AG08395 (cell line): Measurements from ENCODE around the gene MAG.

Experiments
- DNase-seq: peaks from one replicate; pipeline ENCODE4 v3.0.0; 2012; ENCODE audit warnings: mixed read lengths, low spot score

MAG gene, protein sequence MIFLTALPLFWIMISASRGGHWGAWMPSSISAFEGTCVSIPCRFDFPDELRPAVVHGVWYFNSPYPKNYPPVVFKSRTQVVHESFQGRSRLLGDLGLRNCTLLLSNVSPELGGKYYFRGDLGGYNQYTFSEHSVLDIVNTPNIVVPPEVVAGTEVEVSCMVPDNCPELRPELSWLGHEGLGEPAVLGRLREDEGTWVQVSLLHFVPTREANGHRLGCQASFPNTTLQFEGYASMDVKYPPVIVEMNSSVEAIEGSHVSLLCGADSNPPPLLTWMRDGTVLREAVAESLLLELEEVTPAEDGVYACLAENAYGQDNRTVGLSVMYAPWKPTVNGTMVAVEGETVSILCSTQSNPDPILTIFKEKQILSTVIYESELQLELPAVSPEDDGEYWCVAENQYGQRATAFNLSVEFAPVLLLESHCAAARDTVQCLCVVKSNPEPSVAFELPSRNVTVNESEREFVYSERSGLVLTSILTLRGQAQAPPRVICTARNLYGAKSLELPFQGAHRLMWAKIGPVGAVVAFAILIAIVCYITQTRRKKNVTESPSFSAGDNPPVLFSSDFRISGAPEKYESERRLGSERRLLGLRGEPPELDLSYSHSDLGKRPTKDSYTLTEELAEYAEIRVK

DNA sequence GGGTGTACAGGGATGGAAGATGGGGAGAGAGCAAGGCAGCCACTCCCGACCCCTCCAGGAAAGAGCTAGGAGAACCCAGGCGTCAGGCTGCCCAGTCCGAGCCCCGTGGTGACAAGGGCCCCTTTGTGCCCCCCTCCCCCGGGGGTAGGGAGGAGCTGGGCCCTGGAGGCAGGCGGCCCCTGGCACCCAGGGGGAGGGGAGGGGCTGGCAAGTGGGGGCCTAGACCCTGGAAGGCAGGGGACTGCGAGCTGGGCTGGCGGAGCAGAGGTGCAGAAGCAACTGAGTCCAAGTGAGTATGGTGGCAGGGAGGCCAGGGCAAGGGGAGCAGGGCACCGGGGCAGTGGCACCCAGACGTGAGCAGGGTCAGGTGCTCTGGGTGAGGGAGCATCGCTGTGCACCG is at the start of gene MAG:
TSS of gene MAG (plus strand) at position 246 of the 400 bp plus-strand sequence. CDS start 3,248 bp downstream, outside the sequence.
- DNase-seq = no peak

DNA sequence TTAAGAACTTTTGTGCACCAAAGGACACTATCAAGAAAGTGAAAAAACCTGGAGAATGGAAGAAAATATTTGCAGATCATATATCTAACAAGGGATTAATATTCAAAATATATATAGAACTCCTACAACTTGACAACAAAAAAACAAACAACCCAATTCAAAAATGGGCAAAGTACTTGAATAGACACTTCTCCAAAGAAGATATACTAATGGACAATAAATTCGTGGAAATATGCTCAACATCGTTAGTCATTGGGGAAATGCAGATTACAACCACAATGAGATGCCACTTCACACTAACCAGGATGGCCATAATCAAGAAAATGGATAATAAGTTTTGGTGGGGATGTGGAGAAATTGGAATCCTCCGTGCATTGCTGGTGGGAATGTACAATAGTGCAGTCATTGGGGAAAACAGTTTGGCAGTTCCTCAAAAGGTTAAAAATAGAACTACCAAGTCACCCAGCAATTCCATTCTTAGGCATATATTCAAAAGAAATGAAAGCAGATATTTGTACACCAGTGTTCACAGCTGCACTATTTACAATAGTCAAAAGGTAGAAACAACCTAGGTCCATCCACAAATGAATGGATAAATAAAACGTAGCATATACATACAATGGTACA is 45.4 kb upstream of the MAG start:
- DNase-seq = no peak

DNA sequence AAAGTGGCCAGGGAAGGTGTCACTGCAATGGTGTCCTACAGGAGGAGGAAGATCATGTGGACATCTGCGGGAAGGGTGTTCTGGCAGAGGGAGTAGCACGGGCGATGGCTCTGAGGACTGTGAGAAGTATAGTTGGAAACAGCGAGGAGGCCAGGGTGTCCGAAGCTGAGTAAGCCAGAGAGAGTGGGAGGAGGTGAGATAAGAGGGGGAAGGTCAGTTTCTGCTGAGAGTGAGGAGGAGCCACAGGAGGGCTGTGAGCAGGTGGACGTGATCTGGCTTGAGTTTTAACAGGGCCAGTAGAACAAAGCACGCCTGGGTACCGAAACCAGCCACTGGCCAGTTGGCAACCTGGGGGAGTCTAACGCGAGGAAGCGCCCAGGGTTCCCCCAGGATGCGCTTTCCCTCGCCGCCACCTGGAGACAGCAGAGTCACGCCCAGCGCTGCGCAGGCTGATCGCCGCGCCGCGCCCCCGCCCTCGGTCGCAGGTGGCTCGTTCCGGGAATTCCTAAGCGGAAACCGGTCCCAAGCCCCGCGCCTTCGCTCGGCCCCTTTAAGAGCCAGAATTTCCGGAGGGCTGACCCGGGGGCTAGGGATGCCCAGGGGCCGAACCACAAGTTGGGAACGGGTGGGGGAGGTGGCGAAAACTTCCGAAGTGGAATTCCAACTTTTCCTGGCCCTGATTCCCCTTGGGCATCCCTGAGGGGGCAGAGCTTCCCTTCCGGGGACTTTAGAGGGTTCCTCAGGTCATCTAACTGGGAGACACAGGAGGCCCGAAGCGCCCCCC is 44.2 kb upstream of the MAG start:
- DNase-seq = no peak

DNA sequence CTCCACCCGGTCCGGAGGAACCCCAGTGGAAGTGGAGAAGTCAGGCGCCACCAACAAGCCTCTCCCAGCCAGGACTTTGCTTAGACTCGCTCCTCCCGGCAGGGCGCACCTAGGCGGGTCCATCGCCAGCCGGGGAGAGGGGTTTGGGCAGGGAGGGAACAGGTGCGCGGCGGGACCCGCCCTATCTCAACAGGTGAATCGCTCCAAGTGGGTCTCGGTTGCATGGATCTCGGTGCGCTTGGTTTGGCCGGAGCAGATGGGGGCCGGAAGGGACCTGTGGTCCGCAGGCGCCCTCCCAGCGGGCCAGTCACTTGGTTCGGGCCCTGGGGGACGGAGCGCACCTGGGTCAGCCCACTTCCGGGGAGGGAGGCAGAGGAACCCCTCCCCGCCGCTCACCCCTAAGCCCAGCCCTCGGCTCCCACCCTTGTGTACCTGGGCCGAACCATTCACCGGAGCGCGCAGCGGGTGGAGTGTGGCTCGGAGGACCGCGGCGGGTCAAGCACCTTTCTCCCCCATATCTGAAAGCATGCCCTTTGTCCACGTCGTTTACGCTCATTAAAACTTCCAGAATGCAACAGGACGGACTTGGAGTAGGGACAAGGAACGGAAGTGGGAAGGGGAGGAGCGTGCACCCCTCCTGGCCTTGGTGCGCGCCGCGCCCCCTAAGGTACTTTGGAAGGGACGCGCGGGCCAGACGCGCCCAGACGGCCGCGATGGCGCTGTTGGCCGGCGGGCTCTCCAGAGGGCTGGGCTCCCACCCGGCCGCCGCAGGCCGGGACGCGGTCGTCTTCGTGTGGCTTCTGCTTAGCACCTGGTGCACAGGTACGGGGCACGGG is 43.4 kb upstream of the MAG start, which contains the start of gene LSR:
TSS of gene LSR (plus strand) at position 693 of the 836 bp plus-strand sequence. CDS start at position 714, 21 bp downstream.
- no peak for DNase-seq

DNA sequence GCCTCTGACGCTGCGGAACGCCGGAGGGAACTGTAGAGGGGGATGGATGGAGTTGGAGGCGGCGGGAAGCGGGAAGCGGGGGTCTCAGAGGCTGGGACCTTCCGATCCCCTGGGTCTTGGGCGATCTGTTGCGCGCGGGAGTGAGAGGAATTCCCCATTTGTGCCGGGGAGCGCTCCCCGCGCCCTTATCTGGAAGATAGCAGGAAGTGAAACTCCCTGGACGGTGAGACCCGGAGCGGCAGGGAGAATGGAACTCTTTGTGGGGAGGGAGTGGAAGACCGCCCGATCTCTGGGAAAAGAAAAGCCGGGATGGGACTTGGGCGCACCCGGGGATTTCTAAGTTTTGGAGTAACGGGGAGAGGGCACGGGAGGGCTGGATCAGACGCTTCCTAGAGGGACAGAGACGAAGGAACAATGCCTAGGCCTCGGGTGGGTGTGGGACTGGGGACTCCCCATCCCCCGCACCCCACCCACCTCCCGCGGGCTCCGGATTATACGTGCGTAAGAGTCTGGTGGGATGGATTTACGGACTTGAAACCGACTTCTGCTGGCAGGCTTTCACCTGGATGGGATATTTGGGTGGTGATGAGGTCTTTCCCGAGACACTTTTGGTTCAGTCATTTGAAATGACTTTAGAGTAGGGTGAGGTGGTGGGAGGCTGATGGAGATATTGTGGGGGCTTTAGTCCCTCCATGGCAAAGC is 42.7 kb upstream of the MAG start:
- DNase-seq = no peak

DNA sequence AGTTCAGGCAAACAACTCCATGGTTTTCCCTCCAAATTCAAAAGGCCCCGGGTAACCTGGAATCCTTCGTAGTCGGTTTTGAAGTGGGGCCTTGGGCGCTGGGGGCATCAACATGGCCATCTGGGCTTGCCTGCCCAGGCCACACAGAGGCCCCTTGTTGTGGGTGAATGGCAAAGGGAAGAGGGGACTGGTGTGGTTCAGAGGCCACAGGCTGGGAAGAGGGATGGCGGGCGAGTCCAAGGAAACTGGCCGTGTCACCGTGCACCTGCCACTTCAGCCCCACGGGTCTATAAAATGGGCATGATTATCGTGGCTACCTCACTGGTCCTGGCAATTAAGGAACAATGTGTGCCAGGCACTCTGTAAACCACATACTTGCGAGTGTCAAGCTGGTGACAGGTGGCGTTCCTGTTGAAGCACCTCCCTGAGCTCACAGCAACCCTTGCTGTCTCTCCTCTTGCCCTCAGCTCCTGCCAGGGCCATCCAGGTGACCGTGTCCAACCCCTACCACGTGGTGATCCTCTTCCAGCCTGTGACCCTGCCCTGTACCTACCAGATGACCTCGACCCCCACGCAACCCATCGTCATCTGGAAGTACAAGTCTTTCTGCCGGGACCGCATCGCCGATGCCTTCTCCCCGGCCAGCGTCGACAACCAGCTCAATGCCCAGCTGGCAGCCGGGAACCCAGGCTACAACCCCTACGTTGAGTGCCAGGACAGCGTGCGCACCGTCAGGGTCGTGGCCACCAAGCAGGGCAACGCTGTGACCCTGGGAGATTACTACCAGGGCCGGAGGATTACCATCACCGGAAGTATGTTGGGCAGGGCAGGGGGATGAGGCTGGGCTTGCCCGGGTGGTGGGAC is 41.9 kb upstream of the MAG start:
- DNase-seq = no peak

DNA sequence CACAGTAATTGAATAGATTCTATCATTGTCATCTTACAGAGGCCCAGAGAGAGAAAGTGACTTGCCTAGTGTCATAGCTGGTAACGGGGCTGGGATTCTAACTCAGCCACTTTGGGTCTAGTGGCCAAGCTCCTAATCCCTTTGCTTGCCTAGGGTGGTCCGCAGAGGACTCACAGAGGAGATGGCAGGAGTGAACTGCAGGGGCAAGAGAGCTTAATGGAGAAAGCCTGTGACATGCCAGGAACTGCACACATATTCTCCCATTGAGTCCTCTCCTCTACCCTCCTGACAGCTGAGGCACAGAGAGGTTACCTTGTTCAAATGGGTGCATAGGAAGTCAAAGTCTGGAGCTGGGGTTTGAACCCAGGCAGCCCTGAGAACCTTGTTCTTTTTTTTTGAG is 40.5 kb upstream of the MAG start:
- DNase-seq = no peak

DNA sequence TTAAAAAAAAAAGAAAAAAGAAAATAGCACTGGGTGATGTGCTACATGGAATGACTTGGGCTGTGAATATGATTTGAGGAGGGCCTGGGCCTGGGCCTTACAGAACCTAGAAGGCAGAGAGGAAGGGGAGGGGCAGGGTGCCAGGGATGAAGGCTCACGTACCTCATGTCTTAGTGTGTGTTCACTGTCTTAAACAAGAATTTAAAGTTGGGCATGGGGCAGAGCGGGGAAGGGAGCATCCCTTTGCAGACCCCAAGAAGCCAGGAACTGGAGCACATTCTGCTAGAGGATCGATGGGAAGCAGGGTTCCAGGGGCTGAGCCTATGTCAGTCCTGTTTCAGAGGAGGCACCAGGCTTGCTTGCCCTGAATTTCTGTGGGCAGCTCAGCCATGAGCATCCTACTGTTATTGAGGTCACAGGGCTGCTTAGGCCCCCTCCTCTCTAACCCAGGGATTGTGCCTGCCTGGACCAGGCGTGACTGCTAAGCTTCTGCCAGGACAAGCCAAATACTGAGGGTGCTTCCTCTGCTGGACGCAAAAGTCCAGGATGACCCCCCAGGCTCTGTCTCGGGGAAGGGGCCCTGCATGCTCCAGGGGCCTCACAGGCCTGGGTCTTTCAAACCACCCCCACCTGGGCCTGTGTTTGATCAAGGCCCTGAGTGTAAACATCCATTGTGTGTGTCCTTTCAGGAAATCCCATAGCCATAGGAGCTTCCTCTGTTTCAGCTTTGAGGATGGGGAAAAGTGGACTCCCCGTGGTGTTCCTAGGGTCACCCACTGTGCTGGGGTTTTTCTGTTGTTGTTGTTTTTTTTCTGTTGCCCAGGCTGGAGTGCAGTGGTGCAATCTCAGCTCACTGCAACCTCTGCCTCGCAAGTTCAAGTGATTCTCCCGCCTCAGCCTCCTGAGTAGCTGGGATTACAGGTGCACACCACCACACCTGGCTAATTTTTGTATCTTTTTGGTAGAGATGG is 38.4 kb upstream of the MAG start:
- DNase-seq = no peak

DNA sequence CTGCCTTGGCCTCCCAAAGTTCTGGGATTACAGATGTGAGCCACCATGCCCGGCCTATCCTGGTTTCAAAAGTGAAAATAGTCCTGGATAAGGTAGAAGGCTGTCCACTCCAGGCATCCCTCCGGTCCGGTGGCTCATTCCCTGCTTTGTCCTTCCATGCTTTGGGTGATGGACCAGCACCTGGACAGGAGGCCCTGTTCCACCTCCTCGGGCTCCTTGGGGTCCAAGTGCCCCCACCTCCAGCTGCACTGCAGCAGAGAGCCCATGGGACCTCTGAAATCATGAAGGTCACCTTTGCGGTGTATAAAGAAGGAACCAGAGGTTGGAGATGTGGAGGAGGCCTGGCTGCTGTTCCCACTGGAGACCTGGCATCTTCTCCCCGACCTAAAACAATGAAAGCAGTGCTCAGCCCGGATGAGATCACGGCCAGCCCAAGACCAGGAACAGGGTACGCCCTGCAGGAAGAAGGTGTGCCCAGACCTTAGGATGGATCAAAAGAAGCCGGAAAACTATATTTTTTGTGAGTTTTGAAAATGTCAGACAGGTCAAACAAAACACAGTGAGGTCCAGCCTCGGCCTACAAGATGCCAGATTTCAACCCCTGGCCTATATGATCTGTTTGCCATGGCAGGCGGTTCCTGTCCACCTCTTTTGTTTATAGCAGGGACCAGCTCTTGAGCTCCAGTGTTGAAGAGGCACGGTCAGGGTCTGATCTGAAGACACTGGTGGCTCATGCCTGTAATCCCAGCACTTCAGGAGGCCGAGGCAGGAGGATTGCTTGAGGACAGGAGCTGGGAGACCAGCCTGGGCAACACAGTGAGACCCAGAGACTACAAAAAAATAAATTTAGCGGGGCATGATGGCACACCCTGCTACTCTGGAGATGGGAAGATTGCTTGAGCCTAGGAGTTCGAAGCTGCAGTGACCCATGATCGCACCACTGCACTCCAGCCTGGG is 37.3 kb upstream of the MAG start:
- no peak for DNase-seq

DNA sequence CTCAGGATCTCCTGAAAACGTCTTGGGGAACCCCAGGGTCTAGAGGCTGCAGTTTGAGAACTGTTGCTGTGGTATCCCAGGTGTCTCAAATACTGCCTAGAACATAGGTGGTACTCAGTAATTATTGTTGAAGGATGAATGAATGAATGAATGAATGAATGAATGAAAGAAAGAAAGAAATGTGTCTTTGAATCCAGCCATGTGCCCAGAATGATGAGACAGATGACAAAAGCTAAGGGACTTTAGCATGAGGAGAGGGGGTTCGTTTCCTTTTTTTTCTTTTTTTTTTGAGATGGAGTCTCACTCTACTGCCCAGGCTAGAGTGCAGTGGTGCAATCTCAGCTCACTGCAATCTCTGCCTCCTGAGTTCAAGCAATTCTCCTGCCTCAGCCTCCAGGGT is 35.4 kb upstream of the MAG start:
- no peak for DNase-seq

DNA sequence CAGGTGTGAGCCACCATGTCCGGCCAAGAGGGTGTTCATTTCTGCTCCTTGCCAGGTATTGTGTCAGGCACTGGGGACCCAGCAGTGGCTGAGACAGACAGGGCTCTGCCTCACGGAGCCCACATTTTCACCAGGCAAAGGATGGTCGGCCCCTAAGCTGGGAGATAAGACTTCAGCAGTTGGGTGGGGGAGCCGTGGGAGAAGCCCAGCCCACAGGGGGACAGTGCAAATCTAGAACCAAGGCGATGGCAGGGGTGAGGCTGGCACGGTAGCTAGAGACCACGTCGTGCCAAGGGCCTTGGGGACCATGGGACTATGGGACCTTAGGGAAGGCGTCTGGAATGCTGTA is 34.9 kb upstream of the MAG start:
- DNase-seq = no peak

DNA sequence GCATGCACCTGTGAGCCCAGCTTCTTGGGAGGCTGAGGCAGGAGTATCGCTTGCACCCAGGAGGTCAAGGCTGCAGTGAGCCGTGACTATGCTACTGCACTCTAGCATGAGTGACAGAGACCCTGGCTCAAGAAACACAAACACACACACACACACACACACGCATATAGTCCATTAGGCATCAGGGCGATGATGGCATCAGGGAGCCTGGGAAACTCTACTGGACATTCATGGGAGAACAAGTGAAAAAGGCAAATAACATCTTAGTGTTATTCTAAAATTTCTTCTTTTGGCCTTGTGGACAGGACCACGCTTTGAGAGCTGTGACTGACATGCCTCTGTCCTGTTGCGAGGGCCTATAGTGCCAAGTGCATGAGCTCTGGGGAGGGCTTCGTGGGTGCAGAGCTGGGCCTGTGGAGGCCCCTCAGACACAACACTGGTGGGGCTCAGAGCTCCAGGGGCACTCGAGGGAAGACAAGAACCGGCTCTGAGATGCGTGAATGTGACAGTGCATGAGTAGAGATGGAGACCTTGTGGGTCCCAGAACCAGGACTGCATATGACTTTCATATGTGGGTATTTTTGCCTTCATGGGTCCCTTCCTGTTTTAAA is 31.2 kb upstream of the MAG start:
- no peak for DNase-seq

DNA sequence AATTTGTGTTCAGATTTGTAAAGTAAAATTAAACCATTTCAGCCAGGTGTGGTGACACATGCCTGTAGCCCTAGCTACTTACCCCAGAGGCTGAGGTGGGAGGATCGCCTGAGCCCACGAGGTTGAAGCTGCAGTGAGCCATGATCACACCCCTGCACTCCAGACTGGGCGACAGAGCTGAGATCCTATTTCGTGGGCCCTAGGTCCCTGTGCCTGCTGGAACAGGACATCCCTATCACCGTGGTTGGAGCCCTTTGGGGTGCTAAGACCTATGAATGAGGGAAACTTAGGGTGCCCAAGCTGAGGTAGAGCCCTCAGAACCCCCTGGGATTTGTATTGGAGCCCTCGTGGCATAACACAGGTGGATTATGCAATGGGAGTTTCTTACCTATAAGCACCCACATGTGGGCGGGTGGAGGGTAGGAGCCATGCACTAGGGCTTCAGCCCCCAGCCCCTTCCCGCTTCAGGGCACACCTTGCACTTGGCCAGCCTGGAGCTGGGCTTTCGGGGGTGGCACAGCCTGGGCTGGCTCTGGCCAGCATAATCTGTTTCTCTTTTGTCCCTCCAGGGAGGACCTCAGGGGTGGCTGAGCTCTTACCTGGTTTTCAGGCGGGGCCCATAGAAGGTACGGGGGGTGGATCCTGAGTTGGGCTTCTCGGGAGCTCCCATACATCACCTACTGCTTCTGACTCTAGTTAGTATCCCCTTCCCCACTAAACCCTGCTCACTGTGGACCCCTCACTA is 30.4 kb upstream of the MAG start:
- no peak for DNase-seq

DNA sequence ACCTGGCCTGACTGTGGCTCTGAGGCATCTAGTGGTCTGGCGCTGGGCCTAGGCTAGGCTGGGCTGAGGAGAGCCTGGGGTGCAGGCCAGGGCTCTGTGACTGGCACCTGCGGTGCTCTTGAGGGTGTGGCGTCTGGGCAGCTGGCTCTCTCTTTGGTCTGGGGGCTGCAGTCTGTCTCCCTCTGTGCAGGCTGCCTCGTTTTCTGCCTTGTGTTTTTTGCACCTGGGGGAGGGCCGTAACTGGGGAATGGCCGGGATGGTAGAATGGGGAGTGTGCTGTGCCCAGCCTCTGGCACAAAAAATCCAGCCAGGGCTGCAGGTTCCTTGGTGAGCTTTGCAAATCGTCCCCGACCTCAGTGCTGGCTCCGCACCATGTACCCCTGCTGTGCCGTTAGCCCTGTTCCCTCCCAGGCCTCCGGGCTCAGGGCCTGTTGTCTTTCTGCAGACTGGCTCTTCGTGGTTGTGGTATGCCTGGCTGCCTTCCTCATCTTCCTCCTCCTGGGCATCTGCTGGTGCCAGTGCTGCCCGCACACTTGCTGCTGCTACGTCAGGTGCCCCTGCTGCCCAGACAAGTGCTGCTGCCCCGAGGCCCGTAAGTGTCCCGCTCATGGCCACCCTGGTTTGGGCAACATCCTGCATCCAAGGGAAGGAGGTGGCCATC is 29.7 kb upstream of the MAG start:
- DNase-seq = no peak

DNA sequence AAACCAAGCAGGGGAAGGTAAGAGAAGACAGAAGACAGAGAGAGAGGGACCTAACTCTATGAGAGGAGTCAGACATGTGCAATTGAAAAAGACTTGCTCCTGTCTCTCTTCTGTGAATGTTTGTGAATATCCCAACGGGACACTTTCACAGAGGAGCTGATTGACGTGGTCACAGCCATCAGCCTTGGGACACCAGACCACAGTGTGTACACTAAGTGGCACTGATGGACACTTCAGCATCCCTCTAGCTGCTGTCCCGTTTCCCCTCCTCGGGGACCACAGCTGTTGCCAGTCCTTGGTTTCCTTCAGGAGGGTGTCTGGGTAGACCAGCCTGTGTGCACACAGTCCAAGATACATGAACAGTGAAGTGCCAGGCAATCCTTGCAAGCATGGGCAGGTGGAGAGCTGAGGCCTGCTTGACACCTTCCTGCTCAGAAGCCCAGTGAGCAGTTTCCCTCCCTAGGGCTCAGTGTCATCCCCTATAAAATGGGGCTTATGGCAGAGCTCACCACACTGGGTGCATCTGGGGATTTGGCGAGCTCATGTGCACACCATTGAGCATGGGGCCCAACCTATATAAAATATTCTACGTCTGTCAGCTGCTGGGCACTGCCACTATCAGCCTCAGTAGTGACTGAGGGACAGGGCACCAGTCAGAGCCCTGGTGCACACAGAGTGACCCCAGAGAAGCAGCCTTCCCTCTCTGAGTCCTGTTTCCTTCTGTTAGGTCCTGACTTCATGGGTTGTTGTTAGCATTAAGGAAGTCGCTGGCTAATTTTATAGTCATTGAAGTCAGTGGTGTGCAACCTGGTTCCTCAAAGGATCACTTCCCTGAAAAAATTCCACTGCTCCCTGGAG is 27.5 kb upstream of the MAG start:
- no peak for DNase-seq
